PFSK-1 (cell line): ENCODE measurements around the gene ZNF282. TPM values are rescaled to one million over a fixed set of nuclear protein-coding genes. Genes with fewer than 3 reads are reported as not detected.

Experiments
- FOXP2 ChIP-seq: optimal IDR thresholded peaks from 2 replicates; pipeline ENCODE3; 2011; ENCODE audit warnings: borderline replicate concordance, control low read depth, inconsistent platforms; ENCODE audit not compliant: insufficient read depth; ENCODE audit errors: extremely low read length, extremely low read depth
- POLR2AphosphoS5 ChIP-seq: IDR thresholded peaks from 2 replicates; pipeline ENCODE4 v1.6.1; 2012; ENCODE audit warnings: low read depth, mild to moderate bottlenecking, control low read depth, low read length, moderate library complexity
- SIN3A ChIP-seq: IDR thresholded peaks from 2 replicates; pipeline ENCODE4 v1.6.1; 2012; ENCODE audit warnings: mild to moderate bottlenecking, low read length, moderate library complexity, borderline replicate concordance; ENCODE audit not compliant: insufficient read depth
- TAF1 ChIP-seq: IDR thresholded peaks from 2 replicates; pipeline ENCODE4 v1.6.1; 2012; ENCODE audit warnings: low read length, control low read depth, borderline replicate concordance; ENCODE audit not compliant: insufficient read depth
- polyA plus RNA-seq: library from polyadenylated mRNA; unstranded; fragments of >200 nt; gene quantifications from one replicate; pipeline ENCODE4 v1.2.1, GENCODE V29; 2012; ENCODE audit warnings: low read depth, missing spikeins; ENCODE audit not compliant: insufficient read length
- TF ChIP-seq, protein P1 (sequence below), 2 experiments: IDR thresholded peaks; 2 replicates each; pipeline versions ENCODE4 v1.6.1 to v1.8.0; 2011 to 2012; ENCODE audit warnings: low read depth in 2 of 2, low read length in 2 of 2, control low read depth in 1 of 2, inconsistent platforms in 1 of 2, mild to moderate bottlenecking in 1 of 2, moderate library complexity in 1 of 2; ENCODE audit not compliant: insufficient read depth in 1 of 2

Gene ZNF282
- 30.5 TPM for polyA plus RNA-seq

DNA sequence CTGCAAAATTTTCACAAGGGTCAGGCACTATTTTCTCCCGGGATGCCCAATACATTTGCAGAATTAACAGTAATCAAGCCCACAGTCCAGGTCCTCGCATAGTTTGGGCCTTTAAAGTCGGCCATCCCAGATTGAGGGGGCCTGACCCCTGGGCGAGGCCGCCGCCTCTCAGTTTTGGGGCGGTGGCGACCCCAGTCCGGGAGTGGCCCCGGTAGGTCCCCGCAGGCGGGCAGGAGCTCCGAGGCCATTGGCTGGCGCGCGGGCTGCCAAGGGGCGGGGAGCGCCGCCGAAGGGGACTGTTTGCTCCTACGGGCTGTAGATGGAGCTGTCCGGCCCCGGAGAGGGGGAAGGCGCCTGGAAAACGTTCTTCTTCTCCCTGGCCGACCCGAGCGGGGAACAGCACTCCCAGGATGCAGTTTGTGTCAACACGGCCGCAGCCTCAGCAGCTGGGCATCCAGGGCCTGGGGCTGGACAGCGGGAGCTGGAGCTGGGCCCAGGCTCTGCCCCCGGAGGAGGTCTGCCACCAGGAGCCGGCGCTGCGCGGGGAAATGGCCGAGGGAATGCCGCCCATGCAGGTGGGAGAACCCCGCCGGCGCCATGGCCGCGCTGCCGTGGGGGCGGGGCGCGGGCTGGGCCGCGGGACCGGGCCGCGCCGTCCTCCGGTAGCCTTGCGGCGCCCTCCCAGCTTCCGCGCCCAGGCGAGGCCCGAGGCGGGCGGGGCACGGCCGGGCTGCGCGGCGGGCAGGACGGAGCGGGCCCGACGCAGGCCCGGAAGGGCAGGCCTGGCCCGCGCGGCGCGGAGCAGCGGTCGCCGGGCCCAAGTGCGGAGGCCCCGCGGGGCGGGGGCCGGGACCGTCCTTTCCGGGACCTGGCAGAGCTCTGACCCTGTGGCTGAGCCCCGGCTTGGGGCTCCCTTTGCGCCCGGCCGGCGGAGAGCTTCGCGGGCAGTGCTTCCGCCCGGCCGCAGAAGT, at the start of gene ZNF282:
Gene ZNF282 (plus strand): TSS at position 367 of the 971 bp plus-strand sequence. CDS start 44 bp downstream, at position 411.
- TF ChIP-seq, protein P1, sequence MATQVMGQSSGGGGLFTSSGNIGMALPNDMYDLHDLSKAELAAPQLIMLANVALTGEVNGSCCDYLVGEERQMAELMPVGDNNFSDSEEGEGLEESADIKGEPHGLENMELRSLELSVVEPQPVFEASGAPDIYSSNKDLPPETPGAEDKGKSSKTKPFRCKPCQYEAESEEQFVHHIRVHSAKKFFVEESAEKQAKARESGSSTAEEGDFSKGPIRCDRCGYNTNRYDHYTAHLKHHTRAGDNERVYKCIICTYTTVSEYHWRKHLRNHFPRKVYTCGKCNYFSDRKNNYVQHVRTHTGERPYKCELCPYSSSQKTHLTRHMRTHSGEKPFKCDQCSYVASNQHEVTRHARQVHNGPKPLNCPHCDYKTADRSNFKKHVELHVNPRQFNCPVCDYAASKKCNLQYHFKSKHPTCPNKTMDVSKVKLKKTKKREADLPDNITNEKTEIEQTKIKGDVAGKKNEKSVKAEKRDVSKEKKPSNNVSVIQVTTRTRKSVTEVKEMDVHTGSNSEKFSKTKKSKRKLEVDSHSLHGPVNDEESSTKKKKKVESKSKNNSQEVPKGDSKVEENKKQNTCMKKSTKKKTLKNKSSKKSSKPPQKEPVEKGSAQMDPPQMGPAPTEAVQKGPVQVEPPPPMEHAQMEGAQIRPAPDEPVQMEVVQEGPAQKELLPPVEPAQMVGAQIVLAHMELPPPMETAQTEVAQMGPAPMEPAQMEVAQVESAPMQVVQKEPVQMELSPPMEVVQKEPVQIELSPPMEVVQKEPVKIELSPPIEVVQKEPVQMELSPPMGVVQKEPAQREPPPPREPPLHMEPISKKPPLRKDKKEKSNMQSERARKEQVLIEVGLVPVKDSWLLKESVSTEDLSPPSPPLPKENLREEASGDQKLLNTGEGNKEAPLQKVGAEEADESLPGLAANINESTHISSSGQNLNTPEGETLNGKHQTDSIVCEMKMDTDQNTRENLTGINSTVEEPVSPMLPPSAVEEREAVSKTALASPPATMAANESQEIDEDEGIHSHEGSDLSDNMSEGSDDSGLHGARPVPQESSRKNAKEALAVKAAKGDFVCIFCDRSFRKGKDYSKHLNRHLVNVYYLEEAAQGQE (IDR thresholded peaks at IDR 0.05; ENCODE audit: insufficient read depth in 1 of 2, low read depth in 2 of 2, low read length in 2 of 2), result peak; percentile 33 to 59; a peak in 2 of 4 replicates
- TF ChIP-seq POLR2AphosphoS5, result peak; percentile 73
- peak; percentile 21; the same call in 1 of the 2 replicates for TF ChIP-seq SIN3A
- TF ChIP-seq TAF1, result no peak; the same call in none of the 2 replicates
- peak; percentile 90 for TF ChIP-seq FOXP2

- TF ChIP-seq FOXP2, result peak; percentile 82
- peak; percentile 79 for TF ChIP-seq TAF1
- TF ChIP-seq SIN3A, result no peak
- no peak; the same call in 1 of the 2 replicates for TF ChIP-seq POLR2AphosphoS5
- TF ChIP-seq, protein P1 (IDR thresholded peaks at IDR 0.05; ENCODE audit: insufficient read depth in 1 of 2, low read depth in 2 of 2, low read length in 2 of 2), result no peak
Measured at GRCh38 chr7:149147072-149147751, 48.1 kb upstream of the ZNF282 start, which contains the start of gene ZNF398. Gene ZNF398 (plus strand): TSS chr7:149147453. CDS start chr7:149147743, 290 bp downstream.

GRCh38 chr7:149147752-149148653, 47.3 kb upstream of the ZNF282 start:
- TF ChIP-seq, protein P1 (IDR thresholded peaks at IDR 0.05; ENCODE audit: insufficient read depth in 1 of 2, low read depth in 2 of 2, low read length in 2 of 2), result no peak
- peak; percentile 9 for TF ChIP-seq FOXP2

- TF ChIP-seq TAF1, result no peak
- TF ChIP-seq FOXP2, result no peak
- no peak for TF ChIP-seq SIN3A
- TF ChIP-seq, protein P1 (IDR thresholded peaks at IDR 0.05; ENCODE audit: insufficient read depth in 1 of 2, low read depth in 2 of 2, low read length in 2 of 2), result no peak
- no peak for TF ChIP-seq POLR2AphosphoS5
Measured at GRCh38 chr7:149150981-149151380, 44.4 kb upstream of the ZNF282 start.
